Stimulated activated CD4-positive, alpha-beta T cell treated with anti-CD3 and anti-CD28 coated beads, Interleukin-12 subunit alpha, Interleukin-12 subunit beta, amount 100 ng/mL, for 24 hours (primary cell): Measurements from ENCODE around the gene RAB15.
"Not testable (repeated sequence)": the region's sequence is repeated elsewhere in the genome, so short reads cannot be mapped to it uniquely, and the experiment has no call there.

Experiments
- DNase-seq, 2 experiments: peaks; one replicate each; pipeline ENCODE4 v3.0.0-alpha.2; 2020; ENCODE audit warnings: low read depth in 2 of 2

RAB15 gene

GRCh38 chr14:64937821-64938193 lies 34.3 kb downstream of the RAB15 start:
- no peak for DNase-seq

DNA sequence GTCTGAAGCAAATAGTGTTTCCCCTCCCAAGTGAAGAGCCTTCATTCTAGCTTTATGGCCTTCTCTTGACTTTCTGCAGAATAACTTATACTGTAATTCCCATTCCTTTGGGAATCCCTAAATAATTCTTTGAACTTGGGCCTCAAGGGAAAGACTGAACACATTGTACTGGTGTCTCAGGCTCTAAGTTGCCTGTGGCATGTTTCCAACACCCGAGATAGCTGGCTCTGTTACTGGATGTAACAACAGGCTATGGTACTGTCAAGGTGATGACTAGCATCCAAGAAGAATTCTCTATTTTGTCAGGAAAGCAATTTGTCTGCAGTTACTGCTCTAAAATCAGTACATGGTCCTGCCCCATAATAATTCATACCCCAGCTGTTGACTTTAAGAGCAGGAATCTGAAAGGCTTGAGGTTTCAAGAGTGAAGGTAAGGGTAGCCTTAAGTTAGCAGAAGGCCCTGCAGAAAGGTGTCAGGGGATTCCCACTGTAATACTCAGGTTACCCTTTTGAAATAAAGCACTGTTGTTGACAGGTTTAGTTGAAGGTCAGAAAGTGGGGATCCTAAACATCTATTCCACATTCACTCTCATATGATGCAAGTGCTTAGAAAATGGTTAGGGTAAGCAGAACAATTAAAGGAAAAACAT lies 34.8 kb downstream of the RAB15 start:
- no peak for DNase-seq

GRCh38 chr14:64935508-64935907 lies 36.6 kb downstream of the RAB15 start:
- no peak for DNase-seq

DNA sequence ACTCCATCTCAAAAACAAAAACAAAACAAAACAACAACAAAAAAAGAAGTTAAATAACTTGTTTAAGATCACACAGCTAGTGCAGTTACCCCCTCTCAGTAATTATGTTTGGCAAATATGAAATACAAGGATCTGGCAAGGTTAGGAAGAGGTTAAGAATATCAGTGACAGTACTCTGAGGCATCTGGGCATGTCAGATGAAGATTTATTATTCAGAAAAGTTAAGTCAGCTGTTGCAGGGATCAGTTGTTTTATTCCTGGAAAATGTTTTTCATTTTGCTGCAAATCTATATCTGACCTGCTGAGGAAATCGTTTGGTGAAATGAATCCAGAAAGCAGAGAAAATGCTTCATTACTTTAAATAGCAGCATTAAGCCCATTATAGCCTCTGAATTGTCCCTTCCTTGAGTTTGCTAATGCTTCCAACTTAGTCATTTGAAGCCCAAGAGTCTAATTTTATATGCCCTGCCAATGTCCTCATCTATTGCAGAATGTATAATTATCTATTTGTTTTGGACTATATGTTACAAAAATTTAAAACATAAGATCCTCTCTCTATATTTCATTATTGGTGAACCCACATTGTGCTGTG lies 37.7 kb downstream of the RAB15 start:
- DNase-seq: no peak

GRCh38 chr14:64932231-64932630 lies 39.9 kb downstream of the RAB15 start:
- no peak for DNase-seq

- DNase-seq: no peak
Measured at GRCh38 chr14:64931123-64931522, 41.0 kb downstream of the RAB15 start.

DNA sequence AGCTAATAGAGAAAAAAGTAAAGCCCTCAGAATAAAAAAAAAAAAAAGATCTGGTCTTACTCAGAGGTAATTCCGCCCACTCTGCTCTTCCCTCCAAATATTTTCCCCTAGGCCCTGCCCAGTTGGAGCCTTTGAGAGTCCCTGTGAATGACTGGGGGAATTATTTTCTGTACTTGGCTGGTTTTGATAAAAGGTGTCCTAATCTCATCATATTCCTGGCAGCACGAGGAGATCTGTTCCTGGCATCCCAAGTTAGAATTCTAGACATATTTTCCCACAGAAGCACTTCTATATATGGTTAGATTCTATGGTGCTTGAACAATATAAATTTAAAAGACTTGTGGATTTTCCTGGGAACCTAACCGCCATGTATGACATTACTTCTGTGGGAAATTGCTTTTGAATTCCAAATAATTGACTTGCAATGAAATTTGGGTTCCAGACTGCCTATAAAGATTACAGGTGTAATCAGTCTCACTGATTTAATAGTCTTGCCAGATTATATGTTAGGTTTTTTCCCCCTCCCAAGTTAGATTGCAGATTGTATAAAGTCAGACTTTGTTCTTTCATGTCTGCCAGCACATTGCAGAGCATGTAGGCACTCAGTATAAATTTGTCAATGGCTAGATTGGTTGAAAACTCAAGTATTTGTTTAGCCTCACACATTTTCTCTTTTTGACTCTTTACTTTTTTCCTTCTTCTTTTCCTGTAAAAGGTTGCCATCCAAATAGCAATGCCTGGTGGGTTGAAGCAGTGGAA lies 41.9 kb downstream of the RAB15 start:
- no peak for DNase-seq

- DNase-seq: no peak
Measured at GRCh38 chr14:64929014-64929359, 43.1 kb downstream of the RAB15 start.

- no peak for DNase-seq
Measured at GRCh38 chr14:64928239-64929013, 43.7 kb downstream of the RAB15 start.

GRCh38 chr14:64927031-64927430 lies 45.1 kb downstream of the RAB15 start:
- no peak for DNase-seq

DNA sequence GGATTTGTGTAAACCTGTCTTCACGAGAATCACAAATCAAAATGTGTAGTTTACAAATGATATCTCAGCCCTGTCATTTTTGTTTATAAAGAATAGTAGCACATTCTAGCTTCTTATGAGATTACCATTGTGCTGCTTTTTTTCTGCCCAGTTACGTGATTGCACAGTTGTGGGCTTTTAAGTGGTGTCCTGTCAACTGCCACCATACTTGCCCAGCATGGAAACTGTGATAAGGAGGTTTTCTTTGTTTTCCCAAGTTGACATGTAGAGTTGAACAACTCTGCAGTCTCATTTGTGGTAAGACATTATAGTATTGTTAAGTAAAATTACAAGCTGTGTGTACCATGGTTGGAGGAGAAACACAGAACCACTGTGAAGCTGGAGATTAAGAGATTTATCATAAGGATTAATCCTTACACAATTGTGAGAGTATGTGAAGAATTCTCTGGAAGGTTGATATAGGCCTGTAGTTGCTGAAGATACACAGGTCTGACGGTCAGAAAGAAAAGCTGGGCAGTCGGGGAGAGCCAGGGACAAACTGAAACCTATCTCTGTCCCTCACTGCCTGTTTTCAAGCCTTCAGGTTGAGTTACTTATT lies 45.6 kb downstream of the RAB15 start:
- no peak for DNase-seq

DNA sequence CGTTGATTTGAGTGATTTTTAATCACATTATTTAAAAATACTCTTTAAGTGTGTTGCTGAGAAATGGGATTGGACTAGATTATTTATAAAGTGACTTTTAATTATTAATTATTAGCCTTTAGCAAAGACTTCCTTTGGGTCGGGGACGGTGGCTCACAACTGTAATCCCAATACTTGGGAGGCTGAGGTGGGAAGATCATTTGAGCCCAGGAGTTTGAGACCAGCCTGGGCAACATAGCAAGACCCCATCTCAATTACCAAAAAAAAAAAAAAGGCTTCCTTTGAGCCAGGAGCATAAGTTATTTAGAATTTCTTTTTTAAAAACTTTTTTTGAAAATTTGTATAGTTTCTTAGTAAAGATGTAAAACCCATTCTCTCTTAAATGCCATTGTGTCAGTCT lies 49.1 kb downstream of the RAB15 start:
- DNase-seq: no peak

DNA sequence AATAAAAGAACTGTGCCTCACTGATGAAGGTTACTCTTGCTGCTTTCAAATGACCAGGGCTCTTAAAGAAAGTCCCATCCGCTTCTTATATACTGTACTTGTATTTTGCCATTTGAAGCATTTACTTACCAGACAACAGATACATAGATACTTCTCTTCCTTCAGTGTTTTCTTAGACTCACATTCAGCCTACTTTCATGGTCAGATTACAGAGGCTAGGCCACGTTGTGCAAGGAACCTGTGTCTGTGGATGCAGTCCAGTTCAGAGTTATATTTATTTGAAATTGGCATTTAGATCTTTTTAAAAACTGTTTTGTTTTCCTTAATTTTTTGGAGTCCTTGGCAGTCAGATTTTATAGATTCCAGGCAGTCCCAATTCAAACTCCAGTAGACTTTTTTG lies 51.7 kb downstream of the RAB15 start:
- DNase-seq: no peak

GRCh38 chr14:64919618-64920017 lies 52.5 kb downstream of the RAB15 start:
- DNase-seq: no peak

DNA sequence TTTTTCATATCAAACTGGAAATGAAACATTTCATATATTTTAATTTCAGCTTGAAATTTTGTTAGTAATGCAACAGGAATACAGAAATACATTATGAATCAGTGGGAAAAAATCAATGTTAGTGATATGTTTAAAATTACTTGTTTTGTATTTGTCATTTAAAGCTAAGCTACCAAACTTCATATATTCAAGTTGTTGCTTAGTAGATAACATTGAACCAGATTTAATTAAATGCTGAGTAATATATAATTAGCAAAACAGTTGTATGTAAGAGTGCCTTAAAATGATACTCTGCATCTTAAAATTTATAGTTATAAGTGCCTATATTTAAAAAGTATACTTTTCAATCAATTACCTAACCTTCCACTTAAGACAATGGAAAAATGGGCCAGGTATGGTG lies 52.9 kb downstream of the RAB15 start:
- no peak for DNase-seq

DNA sequence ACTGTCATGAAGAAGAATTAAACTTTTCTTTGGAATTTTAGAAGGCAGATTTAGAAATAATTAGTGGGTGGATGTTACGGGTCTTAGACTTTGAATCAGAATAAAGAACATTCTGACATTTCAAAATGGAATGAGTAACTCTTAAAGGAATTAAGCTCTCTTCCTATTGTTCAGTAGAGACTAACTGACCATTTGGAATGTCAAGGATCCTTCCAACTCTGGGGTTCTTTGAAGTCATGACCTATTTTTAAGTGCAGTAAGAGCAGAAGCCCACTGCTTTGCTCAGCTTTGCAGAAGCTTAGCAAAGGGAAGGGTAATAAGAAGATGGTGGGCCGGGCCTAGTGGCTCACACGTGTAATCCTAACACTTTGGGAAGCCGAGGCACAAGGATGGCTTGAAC lies 53.9 kb downstream of the RAB15 start:
- DNase-seq: no peak

- DNase-seq: no peak
Measured at GRCh38 chr14:64915797-64916196, 56.3 kb downstream of the RAB15 start.

GRCh38 chr14:64915029-64915424 lies 57.1 kb downstream of the RAB15 start:
- DNase-seq: no peak

DNA sequence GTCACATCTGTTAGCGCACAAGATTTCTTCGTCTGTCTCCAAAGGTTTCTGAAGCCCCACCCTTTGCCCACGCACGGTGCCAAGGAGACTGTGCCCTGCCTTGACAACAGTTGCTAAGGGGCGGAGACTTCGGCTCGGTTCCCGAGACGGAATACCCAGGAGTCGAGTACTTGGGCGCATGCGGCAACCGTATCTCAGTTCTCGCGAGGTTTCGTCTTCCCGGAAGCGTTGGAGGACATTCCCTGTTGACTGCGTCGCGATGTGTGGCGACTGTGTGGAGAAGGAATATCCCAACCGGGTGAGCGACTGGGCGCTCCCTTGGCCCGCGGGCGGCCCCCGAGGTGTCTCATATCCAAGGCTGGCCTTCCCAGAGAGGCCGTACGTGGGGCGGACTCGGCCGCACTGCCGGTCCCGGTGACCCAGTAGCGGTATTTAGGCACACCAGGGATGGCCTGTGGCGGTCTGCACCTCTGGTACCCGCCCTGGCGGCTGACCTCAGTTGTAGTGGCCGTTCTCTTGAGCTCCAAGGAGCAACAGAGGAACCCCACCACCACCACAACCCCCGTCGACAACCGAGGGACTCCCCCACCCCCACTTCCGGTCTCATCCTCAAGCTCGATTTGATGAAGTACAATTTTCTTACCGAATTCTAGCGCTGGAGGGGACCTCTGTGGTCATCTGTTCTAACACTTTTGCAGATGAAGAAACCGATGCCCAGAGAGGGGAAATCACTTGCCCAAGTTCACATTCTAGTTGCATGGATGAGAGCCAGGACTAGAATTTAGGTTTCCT lies 57.7 kb downstream of the RAB15 start, which contains the start of gene CHURC1:
CHURC1 (plus strand) TSS at position 219 of the 792 bp plus-strand sequence; CDS start at position 260, 41 bp downstream.
- peak; percentile 91 to 98 for DNase-seq

DNA sequence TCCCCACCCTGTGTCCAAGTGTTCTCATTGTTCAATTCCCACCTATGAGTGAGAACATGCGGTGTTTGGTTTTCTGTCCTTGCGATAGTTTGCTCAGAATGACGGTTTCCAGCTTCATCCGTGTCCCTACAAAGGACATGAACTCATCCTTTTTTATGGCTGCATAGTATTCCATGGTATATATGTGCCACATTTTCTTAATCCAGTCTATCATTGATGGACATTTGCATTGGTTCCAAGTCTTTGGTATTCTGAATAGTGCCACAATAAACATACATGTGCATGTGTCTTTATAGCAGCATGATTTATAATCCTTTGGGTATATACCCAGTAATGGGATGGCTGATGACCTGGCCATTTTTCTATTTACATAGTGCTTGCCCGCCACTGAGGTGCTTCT lies 58.7 kb downstream of the RAB15 start:
- DNase-seq: not testable (repeated sequence)

- no peak for DNase-seq
Measured at GRCh38 chr14:64912261-64912660, 59.9 kb downstream of the RAB15 start.
